HG03565 (cell line): Measurements from ENCODE around the gene LPP.

Source experiments
- ATAC-seq: cut with Tn5 transposase; IDR thresholded peaks from one replicate; pipeline ENCODE4 v1.9.1; 2021; ENCODE audit warnings: mild to moderate bottlenecking, moderate library complexity; ENCODE audit not compliant: unreplicated experiment

The LPP gene

GRCh38 chr3:188350961-188351360 lies 197.0 kb downstream of the LPP start:
- ATAC-seq, result no peak

DNA sequence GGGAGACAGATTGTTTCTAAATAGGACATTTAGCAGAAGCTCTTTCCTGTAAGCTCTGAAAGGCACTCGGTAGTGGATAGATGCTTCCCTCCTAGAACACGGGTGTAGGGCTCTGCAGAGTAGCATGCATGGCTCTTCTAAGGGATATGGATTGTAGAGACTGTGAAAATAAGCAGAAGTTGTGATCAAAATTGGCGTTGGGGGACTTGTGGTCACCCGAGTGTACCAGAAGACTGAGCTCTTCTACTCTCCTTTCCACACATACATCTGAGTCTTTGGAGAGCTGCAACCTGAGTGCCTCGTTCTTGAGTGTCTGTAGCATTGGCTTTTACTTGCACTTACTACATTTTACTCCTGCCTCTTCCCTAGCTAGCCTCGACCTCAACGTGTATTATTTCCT lies 197.7 kb downstream of the LPP start:
- ATAC-seq, result no peak

GRCh38 chr3:188352196-188352927 lies 198.4 kb downstream of the LPP start:
- ATAC-seq, result no peak

- ATAC-seq, result no peak
Measured at GRCh38 chr3:188353426-188353825, 199.5 kb downstream of the LPP start.

DNA sequence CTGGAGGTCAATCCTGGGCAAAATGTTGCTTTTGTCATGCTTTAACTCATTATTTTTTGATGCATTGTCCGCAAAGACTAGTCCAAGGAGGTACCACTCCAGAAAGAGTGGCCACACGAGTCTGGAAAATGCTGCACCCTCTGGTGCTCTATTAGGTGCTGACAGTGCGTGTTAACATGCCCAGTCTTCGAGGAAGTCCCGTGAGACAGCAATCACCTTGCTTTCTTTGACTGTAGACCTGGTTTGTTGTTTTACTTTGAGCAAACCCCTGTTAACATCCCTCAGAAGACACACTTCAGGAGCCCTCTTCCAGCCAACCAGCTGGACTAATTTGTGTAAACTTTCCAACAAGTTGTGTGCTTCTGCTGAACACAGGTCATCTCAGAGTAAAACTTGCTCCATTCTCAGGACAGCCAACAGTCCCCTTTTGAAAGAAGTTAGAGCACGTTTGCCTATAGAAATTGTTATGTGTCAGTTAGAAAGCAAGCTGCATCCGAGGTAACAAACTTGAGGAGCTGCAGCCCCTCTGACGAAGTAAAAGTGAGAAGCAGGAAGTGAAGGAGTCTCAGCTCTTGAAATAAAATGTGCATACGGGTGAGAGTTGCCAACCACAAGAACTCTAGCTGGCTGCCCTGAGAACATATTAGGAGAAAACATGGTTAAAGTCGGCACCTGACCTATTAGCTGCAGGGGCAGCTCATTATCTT lies 205.0 kb downstream of the LPP start:
- ATAC-seq, result no peak

- ATAC-seq, result no peak
Measured at GRCh38 chr3:188360364-188360881, 206.5 kb downstream of the LPP start.

DNA sequence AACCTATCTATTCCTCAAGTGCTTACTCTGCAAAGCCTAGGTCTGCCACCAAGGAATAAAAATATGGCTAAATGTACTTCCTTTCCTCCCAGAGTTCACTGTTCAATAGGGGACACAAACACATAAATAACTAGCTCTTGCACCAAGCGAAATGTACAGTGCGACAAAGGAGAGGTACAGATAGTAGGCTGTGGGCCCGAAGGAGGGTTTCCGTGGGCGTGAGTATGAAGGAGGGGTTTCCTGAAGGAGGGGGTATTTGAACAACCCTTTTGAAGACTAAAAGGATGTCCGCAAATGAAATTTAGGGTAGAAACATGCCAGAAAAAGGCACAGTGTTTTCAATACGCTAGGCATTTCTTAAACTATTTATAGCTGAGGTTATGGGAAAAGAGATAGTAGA lies 207.9 kb downstream of the LPP start:
- ATAC-seq, result no peak

DNA sequence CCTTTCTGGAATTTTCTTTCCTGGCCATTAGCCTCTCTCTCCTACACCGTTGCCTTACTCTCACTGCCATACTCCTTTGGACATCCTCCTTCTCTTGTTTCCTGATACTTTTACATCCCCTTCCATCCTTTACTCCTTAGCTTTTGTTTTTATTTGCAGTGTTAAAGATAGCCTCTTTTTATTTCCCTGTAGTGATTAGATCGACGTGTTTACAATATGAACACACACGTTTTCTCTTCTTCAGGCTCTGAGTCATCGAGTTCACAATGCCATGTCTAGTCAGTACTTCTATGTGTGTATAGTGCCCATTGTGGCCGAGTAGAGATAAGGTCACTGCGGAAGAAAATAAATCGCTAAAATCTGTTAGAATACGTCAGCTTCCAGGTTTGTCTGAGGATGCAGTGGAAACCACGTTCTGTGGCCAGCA lies 208.5 kb downstream of the LPP start:
- no peak for ATAC-seq

DNA sequence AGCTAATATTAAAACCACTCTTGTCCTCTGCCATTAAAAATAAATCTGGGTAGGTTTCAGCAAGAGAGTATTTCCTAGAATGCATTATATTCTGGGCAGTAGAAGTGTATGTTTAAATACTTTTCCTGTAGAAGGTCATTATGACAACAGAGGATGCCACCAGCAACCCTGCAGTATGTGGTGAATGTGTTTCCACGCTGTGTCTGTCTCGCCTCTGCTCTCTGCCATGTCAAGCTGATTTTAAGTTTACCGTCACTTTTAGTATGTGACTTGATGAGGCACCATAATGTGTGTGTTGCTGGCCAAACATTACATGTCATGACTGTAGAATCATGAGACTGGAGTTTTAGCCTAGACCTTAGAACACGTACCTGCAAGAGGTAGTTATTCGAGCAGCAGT lies 211.2 kb downstream of the LPP start:
- no peak for ATAC-seq

GRCh38 chr3:188365988-188366698 lies 212.2 kb downstream of the LPP start:
- no peak for ATAC-seq

- ATAC-seq, result no peak
Measured at GRCh38 chr3:188367678-188368077, 213.7 kb downstream of the LPP start.

DNA sequence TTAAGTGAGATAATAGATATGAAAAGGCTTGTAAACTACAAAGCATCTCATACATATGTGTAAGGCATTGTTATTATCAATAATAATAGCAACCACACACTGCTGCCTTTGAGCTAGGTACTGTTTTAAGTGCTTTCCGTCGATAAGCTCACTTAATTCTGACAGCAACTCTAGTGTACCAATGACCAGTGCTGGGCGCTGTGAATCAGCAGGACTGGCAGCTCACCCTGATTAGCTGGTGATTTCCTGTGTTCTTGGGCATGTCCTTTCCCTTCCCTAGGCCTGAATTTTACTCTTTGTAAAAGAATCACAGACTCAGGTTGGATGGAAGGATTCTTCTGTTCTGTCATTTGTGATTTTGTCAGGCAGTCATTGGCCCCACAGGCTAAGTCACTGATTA lies 215.6 kb downstream of the LPP start:
- ATAC-seq, result no peak

GRCh38 chr3:188370081-188370830 lies 216.3 kb downstream of the LPP start:
- ATAC-seq, result no peak

GRCh38 chr3:188378786-188379185 lies 224.8 kb downstream of the LPP start:
- ATAC-seq, result no peak

DNA sequence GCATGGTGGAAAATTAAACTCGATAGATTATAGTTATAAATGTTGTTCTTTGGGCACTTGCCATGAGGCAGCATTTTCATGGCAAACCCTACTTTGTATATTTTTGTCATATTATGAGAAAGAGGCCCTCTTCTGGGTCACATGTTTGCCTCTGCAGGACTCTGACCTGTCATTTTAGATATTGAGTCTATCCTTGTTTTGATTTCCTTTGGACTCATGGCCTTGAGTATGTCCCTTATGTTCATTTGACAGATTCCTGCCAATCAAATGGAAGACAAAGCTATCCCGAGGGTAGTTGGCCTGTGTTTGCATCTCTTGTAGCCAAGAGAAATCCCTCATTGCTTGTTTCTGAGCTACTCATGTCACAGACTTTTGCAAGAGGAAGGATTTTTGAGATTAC lies 226.3 kb downstream of the LPP start:
- ATAC-seq, result no peak

DNA sequence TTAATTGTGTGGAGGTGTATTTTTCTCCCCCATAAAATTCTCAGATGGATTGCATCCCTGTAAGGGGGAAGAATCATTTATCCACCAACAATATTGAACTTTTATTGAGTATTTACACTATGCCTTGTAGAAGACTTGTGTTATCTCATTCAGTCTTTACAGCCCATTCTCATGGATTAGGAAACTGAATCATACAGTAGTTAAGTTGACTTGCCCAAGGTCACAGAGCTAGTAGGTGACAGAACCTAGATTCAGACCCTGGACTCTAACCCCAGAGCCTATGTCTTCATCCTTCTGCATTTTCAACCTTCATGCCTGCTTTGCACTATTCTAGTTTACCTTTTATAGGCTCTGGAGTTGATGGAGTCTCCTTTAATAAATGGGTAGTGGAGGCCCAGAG lies 226.8 kb downstream of the LPP start:
- no peak for ATAC-seq

DNA sequence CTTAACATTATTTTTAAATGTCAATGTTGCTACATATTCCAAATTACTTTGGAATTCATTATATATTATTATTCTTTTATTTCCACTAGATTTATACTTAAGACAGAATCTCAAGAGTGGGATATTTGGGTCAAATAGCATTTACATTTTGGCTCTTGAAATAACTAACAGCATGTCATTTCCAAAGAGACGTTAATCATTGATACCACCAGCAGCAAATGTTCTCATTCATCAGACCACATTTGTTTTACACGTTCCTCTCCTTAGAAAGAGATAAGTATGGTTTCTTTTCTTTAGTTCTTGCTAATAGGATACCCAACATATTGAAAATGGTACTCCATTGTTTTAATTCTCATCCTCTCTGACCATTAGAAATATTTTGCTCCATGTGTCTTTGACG lies 229.8 kb downstream of the LPP start:
- no peak for ATAC-seq

DNA sequence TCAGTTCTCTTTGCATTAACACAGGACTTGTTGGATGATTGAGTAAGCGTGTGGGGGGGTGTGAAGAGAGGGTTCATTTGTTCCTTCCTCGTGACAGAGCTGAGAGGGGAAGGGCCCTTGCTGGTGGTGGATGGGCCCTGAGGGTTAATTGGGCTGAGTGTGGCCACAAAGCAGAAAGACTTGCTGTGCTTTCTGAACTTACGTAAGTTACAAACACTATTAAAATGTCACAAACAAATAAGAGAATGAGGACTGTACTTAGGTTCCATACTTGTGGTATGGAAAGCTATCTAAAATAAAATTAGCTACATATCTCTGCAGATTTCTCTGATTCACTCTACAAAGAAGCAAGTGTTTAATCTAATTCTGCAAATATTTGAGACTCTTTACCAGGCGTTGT lies 231.3 kb downstream of the LPP start:
- ATAC-seq, result no peak

- peak; percentile 92 for ATAC-seq
Measured at GRCh38 chr3:188389711-188390342, 235.9 kb downstream of the LPP start.

- ATAC-seq, result peak; percentile 13
Measured at GRCh38 chr3:188390343-188390718, 236.4 kb downstream of the LPP start.
